K562 treated with DMSO at 1 percent for 4 hours (cell line): ENCODE measurements around the gene PDXK. TPM values are rescaled to one million over a fixed set of nuclear protein-coding genes. Genes with fewer than 3 reads are reported as not detected.

ENCODE experiments used
- total RNA-seq: library from RNA; unstranded; fragments of 300-600 nt; gene quantifications from 2 replicates; pipeline ENCODE4 v1.2.3, GENCODE V29; 2022; ENCODE audit not compliant: insufficient read depth

The PDXK gene
- total RNA-seq, result 51.3 and 53.4 TPM in 2 replicates

GRCh38 chr21:43718872-43719747 is at the start of gene PDXK:
PDXK (plus strand) TSS chr21:43719129; CDS start chr21:43719295, 166 bp downstream.

GRCh38 chr21:43775795-43776430 is 57.0 kb downstream of the PDXK start, which contains the start of gene CSTB:
CSTB (minus strand) TSS chr21:43776308; CDS start chr21:43776269, 39 bp downstream.

GRCh38 chr21:43789276-43790009 is 70.5 kb downstream of the PDXK start, which contains the start of gene RRP1:
RRP1 (plus strand) TSS chr21:43789577; CDS start chr21:43789630, 53 bp downstream.

Other genes with a start within 250 kb of the PDXK start
- gene HSF2BP, start 59.6 kb upstream of the PDXK start, total RNA-seq, result 0.51 TPM in 1 of 2 replicates, not detected in the other
- gene RRP1B, start 59.6 kb upstream of the PDXK start, total RNA-seq, result 22.3 and 24.5 TPM in 2 replicates
- 41.4 and 44.2 TPM in 2 replicates for gene CSTB, start 57.2 kb downstream of the PDXK start, total RNA-seq
- gene RRP1, start 70.4 kb downstream of the PDXK start, total RNA-seq, result 17.4 and 17.5 TPM in 2 replicates
- 35.9 and 42.1 TPM in 2 replicates for gene AGPAT3, start 146.1 kb downstream of the PDXK start, total RNA-seq